GM12801 (cell line): ENCODE results near the gene MRPL43.

Experiments used
- TF ChIP-seq, protein P1 (sequence below): IDR thresholded peaks from one replicate; pipeline ENCODE4 v1.5.1; 2011; ENCODE audit warnings: control low read depth; ENCODE audit not compliant: insufficient read length; ENCODE audit errors: extremely low read depth

The MRPL43 gene

DNA sequence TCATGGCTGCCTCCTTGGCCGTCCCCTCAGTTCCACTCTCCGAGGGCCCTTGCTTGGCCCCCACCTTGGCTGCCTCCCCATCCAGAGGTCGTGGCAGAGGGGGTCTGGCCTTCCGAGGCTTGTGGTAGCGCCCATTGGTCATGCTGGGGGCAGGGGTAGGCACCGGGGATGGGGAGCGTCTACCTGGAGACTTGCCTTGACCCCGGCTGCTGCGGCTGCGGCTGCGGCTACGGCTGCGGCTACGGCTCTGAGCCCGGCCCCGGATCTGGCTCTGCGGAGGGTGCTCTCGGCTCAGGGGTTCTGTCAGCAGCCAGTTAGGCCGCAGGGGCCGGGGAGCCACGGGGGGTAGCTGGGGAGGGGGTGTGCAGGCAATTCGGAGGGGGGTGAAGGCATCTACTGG is 23.0 kb upstream of the MRPL43 start:
- TF ChIP-seq, protein P1, sequence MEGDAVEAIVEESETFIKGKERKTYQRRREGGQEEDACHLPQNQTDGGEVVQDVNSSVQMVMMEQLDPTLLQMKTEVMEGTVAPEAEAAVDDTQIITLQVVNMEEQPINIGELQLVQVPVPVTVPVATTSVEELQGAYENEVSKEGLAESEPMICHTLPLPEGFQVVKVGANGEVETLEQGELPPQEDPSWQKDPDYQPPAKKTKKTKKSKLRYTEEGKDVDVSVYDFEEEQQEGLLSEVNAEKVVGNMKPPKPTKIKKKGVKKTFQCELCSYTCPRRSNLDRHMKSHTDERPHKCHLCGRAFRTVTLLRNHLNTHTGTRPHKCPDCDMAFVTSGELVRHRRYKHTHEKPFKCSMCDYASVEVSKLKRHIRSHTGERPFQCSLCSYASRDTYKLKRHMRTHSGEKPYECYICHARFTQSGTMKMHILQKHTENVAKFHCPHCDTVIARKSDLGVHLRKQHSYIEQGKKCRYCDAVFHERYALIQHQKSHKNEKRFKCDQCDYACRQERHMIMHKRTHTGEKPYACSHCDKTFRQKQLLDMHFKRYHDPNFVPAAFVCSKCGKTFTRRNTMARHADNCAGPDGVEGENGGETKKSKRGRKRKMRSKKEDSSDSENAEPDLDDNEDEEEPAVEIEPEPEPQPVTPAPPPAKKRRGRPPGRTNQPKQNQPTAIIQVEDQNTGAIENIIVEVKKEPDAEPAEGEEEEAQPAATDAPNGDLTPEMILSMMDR: no peak

- TF ChIP-seq, protein P1: no peak
These were observed 21.6 kb upstream of the MRPL43 start for GRCh38 chr10:101008823-101009423.

- TF ChIP-seq, protein P1: no peak
These were observed 20.9 kb upstream of the MRPL43 start for GRCh38 chr10:101007915-101008822.

GRCh38 chr10:101007099-101007711 is 19.9 kb upstream of the MRPL43 start:
- TF ChIP-seq, protein P1: no peak

DNA sequence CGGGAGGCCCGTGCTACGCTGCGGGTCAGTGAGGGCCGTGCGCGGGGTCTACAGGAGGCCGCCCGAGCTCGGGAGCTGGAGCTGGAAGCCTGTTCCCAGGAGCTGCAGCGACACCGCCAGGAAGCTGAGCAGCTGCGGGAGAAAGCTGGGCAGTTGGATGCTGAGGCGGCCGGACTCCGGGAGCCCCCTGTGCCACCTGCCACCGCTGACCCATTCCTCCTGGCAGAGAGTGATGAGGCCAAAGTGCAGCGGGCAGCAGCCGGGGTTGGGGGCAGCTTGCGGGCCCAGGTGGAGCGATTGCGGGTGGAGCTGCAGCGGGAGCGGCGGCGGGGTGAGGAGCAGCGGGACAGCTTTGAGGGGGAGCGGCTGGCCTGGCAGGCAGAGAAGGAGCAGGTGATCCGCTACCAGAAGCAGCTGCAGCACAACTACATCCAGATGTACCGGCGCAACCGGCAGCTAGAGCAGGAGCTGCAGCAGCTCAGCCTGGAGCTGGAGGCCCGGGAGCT is 19.3 kb upstream of the MRPL43 start:
- TF ChIP-seq, protein P1: no peak

DNA sequence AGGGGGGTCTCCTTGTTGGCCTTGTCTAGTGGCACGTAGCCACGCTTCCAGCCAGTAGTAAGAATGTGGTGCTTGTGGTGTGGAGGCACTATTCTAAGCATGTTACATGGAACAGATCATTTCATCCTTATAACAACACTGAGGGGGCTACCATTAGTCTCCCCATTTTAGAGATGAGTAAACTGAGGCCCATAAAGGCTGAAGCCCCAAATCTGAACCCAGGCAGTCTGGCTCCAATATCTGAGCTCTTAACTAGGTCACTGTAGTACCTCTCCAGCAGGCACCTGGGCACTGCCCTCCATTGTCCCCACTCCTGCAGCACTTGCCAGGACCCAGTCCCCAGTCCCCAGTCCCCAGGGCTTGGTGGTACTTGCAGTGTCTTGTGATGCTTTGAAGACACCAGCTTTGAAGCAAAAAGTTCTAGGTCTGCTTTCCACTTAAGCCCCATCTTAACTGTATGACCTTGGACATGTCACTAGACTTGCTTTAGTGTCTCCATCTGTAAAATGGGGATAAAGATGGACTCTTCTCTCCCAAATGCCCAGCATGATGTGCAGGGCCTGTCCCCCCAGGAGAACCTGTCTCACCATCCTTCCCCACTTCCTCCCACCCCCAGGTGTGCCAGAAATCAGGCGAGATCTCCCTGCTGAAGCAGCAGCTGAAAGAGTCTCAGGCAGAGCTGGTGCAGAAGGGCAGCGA is 18.7 kb upstream of the MRPL43 start:
- TF ChIP-seq, protein P1: no peak

DNA sequence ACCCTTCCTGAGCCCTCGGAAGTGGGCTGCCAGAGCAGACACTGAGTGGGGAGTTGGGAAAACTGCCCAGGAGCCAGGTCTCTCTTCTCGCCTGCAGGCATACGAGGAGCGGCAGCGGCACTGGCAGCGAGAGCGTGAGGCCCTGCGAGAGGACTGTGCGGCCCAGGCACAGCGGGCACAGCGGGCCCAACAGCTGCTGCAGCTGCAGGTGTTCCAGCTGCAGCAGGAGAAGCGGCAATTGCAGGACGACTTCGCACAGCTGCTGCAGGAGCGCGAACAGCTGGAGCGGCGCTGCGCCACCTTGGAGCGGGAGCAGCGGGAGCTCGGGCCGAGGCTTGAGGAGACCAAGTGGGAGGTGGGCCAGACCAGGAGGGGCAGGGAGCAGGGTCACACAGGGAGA is 18.1 kb upstream of the MRPL43 start:
- TF ChIP-seq, protein P1: no peak
